ENCODE measurements around the gene MGRN1. TPM values are rescaled to one million over a fixed set of nuclear protein-coding genes. Genes with fewer than 3 reads are reported as not detected.

MGRN1 gene
- total and polyA plus RNA-seq, 2 experiments from 2014 or later = 14.0 to 26.4 TPM

DNA sequence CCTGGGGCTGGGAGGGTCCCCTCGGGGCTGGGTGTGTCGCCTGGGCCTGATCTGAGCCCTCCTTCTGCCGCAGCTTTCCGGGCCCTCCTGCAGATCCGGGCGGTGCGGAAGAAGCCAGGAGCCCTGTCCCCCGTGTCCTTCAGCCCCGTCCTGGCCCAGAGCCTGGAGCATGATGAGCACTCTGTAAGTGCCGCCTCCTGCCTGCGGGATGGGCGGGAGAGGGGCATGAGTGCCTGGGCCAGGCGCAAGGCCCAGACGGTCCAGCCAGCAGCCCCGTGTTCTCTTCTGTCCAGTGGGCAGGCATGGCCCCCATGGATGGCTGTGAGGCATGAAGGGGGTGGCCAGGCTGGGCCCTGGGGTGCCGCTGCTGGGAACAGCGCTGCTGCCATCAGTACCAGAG is 52.8 kb downstream of the MGRN1 start:
- H3K36me3 ChIP-seq (ENCODE audit: low read depth) = peaks cover 4% of the 10 kb centered on the region; the same call in 1 of the 2 replicates
- no peaks in the 10 kb centered on the region for H3K27me3 ChIP-seq (replicated peaks; ENCODE audit: insufficient read depth)
- WGBS, 2 experiments (ENCODE audit: low coverage in 1 of 2, low lambda C conversion rate in 2 of 2, missing lambda C conversion rate in 2 of 2) = 90 to 94% methylated on average over 13 to 17 of the region's 17 CpGs
- H3K9me3 ChIP-seq (ENCODE audit: low read depth) = no peaks in the 10 kb centered on the region
- no peak overlapping the region for H3K4me3 ChIP-seq
- no peak overlapping the region for H2AFZ ChIP-seq
- no peaks in the 10 kb centered on the region for H3F3A ChIP-seq (ENCODE audit: insufficient read depth)
- DNase-seq = no peak
- in situ Hi-C loops (cut with MboI) = no loop called here
- H3K4me1 ChIP-seq (ENCODE audit: insufficient read depth) = no peaks in the 10 kb centered on the region
- H4K20me1 ChIP-seq (ENCODE audit: insufficient read depth) = no peaks in the 10 kb centered on the region
- H3K9ac ChIP-seq = no peak overlapping the region
- H3K27ac ChIP-seq = no peak overlapping the region
- H3K4me2 ChIP-seq (ENCODE audit: unreplicated experiment) = no peak overlapping the region
- H3K79me2 ChIP-seq (ENCODE audit: insufficient read depth) = no peaks in the 10 kb centered on the region
- TF ChIP-seq EZH2phosphoT487 (IDR thresholded peaks at IDR 0.05; ENCODE audit: insufficient read depth, low read depth) (no peak), EZH2 (IDR thresholded peaks at IDR 0.05; ENCODE audit: insufficient read depth, poor library complexity, severe bottlenecking) (no peak)
- no peaks in the 10 kb centered on the region for H3K9me2 ChIP-seq (ENCODE audit: insufficient read depth)

DNA sequence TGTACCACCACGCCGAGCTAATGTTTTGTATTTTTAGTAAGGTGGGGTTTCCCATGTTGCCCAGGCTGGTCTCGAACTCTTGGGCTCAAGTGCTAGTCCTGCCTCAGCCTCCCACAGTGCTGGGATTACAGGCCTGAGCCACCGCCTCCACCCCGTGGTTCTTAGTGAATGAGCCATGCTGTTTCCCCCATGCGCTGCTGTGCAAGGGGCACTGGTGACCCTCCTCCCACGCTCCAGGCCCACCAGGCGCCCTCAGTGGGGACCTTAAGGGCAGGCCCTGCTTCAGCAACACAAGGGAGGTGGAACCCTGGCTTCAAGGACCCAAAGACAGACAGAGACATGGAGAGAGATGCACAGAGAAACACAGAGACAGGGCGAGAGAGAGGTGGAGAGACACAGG is 53.4 kb downstream of the MGRN1 start:
- peaks cover 4% of the 10 kb centered on the region; the same call in 1 of the 2 replicates for H3K36me3 ChIP-seq (ENCODE audit: low read depth)
- DNase-seq = no peak
- H3F3A ChIP-seq (ENCODE audit: insufficient read depth) = no peaks in the 10 kb centered on the region
- no peaks in the 10 kb centered on the region for H3K27me3 ChIP-seq (replicated peaks; ENCODE audit: insufficient read depth)
- no peak overlapping the region for H3K27ac ChIP-seq
- no peaks in the 10 kb centered on the region for H3K4me1 ChIP-seq (ENCODE audit: insufficient read depth)
- H3K9me3 ChIP-seq (ENCODE audit: low read depth) = no peaks in the 10 kb centered on the region
- TF ChIP-seq EZH2phosphoT487 (IDR thresholded peaks at IDR 0.05; ENCODE audit: insufficient read depth, low read depth) (no peak), EZH2 (IDR thresholded peaks at IDR 0.05; ENCODE audit: insufficient read depth, poor library complexity, severe bottlenecking) (no peak)
- H3K4me2 ChIP-seq (ENCODE audit: unreplicated experiment) = no peak overlapping the region
- no peaks in the 10 kb centered on the region for H3K9me2 ChIP-seq (ENCODE audit: insufficient read depth)
- in situ Hi-C loops (cut with MboI) = no loop called here
- H3K79me2 ChIP-seq (ENCODE audit: insufficient read depth) = no peaks in the 10 kb centered on the region
- 92 to 93% methylated on average over 9 of the region's 9 CpGs for WGBS, 2 experiments (ENCODE audit: low coverage in 1 of 2, low lambda C conversion rate in 2 of 2, missing lambda C conversion rate in 2 of 2)
- no peak overlapping the region for H3K9ac ChIP-seq
- H4K20me1 ChIP-seq (ENCODE audit: insufficient read depth) = no peaks in the 10 kb centered on the region
- no peak overlapping the region for H3K4me3 ChIP-seq
- H2AFZ ChIP-seq = no peak overlapping the region

DNA sequence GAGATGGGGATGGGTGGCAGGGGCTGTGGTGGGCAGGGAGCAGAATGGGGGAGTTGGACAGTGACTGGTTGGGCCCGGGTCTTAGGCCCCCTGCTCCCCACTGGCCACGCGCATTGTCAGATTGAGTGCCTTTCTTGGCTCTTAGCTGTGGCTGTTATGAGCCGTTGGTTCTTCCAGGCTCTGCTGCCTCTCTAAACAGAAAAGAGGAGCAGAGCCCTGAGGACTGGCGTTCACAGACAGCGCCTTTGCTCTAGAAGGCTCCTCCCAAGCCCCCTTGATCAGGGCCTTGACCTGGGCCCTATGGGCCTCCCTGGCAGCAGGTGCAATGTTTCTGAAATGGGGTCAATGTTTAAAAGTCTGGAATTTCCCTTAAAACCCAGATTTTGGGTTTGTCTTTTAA is 54.0 kb downstream of the MGRN1 start:
- H2AFZ ChIP-seq = no peak overlapping the region
- in situ Hi-C loops (cut with MboI) = no loop called here
- no peak overlapping the region for H3K4me2 ChIP-seq (ENCODE audit: unreplicated experiment)
- no peak for TF ChIP-seq EZH2phosphoT487 (IDR thresholded peaks at IDR 0.05; ENCODE audit: insufficient read depth, low read depth)
- no peak for TF ChIP-seq EZH2 (IDR thresholded peaks at IDR 0.05; ENCODE audit: insufficient read depth, poor library complexity, severe bottlenecking)
- no peaks in the 10 kb centered on the region for H4K20me1 ChIP-seq (ENCODE audit: insufficient read depth)
- no peaks in the 10 kb centered on the region for H3K9me3 ChIP-seq (ENCODE audit: low read depth)
- peaks cover 4% of the 10 kb centered on the region; the same call in 1 of the 2 replicates for H3K36me3 ChIP-seq (ENCODE audit: low read depth)
- no peak for DNase-seq
- no peak overlapping the region for H3K4me3 ChIP-seq
- no peaks in the 10 kb centered on the region for H3K27me3 ChIP-seq (replicated peaks; ENCODE audit: insufficient read depth)
- WGBS, 2 experiments (ENCODE audit: low coverage in 1 of 2, low lambda C conversion rate in 2 of 2, missing lambda C conversion rate in 2 of 2) = 83 to 89% methylated on average over 3 to 6 of the region's 6 CpGs
- no peaks in the 10 kb centered on the region for H3K79me2 ChIP-seq (ENCODE audit: insufficient read depth)
- H3K27ac ChIP-seq = no peak overlapping the region
- H3F3A ChIP-seq (ENCODE audit: insufficient read depth) = no peaks in the 10 kb centered on the region
- H3K4me1 ChIP-seq (ENCODE audit: insufficient read depth) = no peaks in the 10 kb centered on the region
- H3K9me2 ChIP-seq (ENCODE audit: insufficient read depth) = no peaks in the 10 kb centered on the region
- no peak overlapping the region for H3K9ac ChIP-seq

- no peak overlapping the region for H3K4me3 ChIP-seq
- in situ Hi-C loops (cut with MboI) = no loop called here
- no peaks in the 10 kb centered on the region for H3K9me3 ChIP-seq (ENCODE audit: low read depth)
- no peak for TF ChIP-seq EZH2phosphoT487 (IDR thresholded peaks at IDR 0.05; ENCODE audit: insufficient read depth, low read depth)
- no peak for TF ChIP-seq EZH2 (IDR thresholded peaks at IDR 0.05; ENCODE audit: insufficient read depth, poor library complexity, severe bottlenecking)
- H3K9ac ChIP-seq = no peak overlapping the region
- H3K36me3 ChIP-seq (ENCODE audit: low read depth) = peaks cover 4% of the 10 kb centered on the region; the same call in 1 of the 2 replicates
- H2AFZ ChIP-seq = no peak overlapping the region
- H3K4me2 ChIP-seq (ENCODE audit: unreplicated experiment) = no peak overlapping the region
- DNase-seq = no peak
- H3K79me2 ChIP-seq (ENCODE audit: insufficient read depth) = no peaks in the 10 kb centered on the region
- no peaks in the 10 kb centered on the region for H3K9me2 ChIP-seq (ENCODE audit: insufficient read depth)
- no peaks in the 10 kb centered on the region for H3K27me3 ChIP-seq (replicated peaks; ENCODE audit: insufficient read depth)
- H3F3A ChIP-seq (ENCODE audit: insufficient read depth) = no peaks in the 10 kb centered on the region
- 75 to 81% methylated on average over 16 to 20 of the region's 20 CpGs for WGBS, 2 experiments (ENCODE audit: low coverage in 1 of 2, low lambda C conversion rate in 2 of 2, missing lambda C conversion rate in 2 of 2)
- no peaks in the 10 kb centered on the region for H4K20me1 ChIP-seq (ENCODE audit: insufficient read depth)
- no peaks in the 10 kb centered on the region for H3K4me1 ChIP-seq (ENCODE audit: insufficient read depth)
- no peak overlapping the region for H3K27ac ChIP-seq
Measured at GRCh38 chr16:4679156-4679849, 54.7 kb downstream of the MGRN1 start.

Measured in GM23248 (cell line).